Esophagus muscularis mucosa (tissue), 4 donors: ENCODE measurements around the gene MKI67. TPM values are rescaled to one million over a fixed set of nuclear protein-coding genes. Genes with fewer than 3 reads are reported as not detected.

Experiments
- DNase-seq: peaks from one replicate; pipeline ENCODE4 v3.0.0-alpha.2; 2017; ENCODE audit errors: extremely low spot score
- H3K27ac ChIP-seq, 4 donors: fragments of 200-600 bp; sonication (generic); replicated peaks in 1 of 4; 1 replicate in 3 of 4; 2 replicates in 1 of 4; pipeline ENCODE4 v1.5.1; 2016 to 2019; ENCODE audit warnings: mild to moderate bottlenecking in 1 of 4
- H3K27me3 ChIP-seq, 4 donors: fragments of 200-600 bp; sonication (generic); one replicate each; pipeline versions ENCODE4 v1.5.1 to v1.6.0; 2016 to 2019
- H3K36me3 ChIP-seq, 4 donors: fragments of 200-600 bp; sonication (generic); one replicate each; pipeline ENCODE4 v1.5.1; 2016 to 2019
- H3K4me1 ChIP-seq, 4 donors: fragments of 200-600 bp; sonication (generic); one replicate each; pipeline ENCODE4 v1.5.1; 2016 to 2019
- H3K4me3 ChIP-seq, 4 donors: fragments of 200-600 bp; sonication (generic); 1 replicate in 2 of 4; 2 replicates in 2 of 4; pipeline ENCODE4 v1.5.1; 2016 to 2019; ENCODE audit warnings: mild to moderate bottlenecking in 4 of 4, moderate library complexity in 1 of 4
- H3K9me3 ChIP-seq, 4 donors: fragments of 200-600 bp; sonication (generic); 1 replicate in 3 of 4; 2 replicates in 1 of 4; pipeline ENCODE4 v1.5.1; 2016 to 2019
- CTCF ChIP-seq, 3 experiments: fragments of 200-600 bp in 2 of 3; fragments of 450-650 bp in 1 of 3; sonication (generic) in 2 of 3; IDR thresholded peaks; one replicate each; pipeline ENCODE4 v1.5.1; 2017 to 2019; ENCODE audit warnings: antibody characterized with exemption in 3 of 3, mild to moderate bottlenecking in 2 of 3, moderate library complexity in 1 of 3
- EP300 ChIP-seq: sonication (generic); formaldehyde crosslinking; IDR thresholded peaks from one replicate; pipeline ENCODE4 v1.6.1; 2017; ENCODE audit warnings: antibody characterized with exemption
- POLR2A ChIP-seq: fragments of 450-650 bp; IDR thresholded peaks from one replicate; pipeline ENCODE4 v1.6.1; 2017; ENCODE audit warnings: antibody characterized with exemption, moderate library complexity, mild to moderate bottlenecking, low read depth
- POLR2AphosphoS5 ChIP-seq, 2 donors: sonication (generic); formaldehyde crosslinking; IDR thresholded peaks; one replicate each; pipeline ENCODE4 v1.6.1; 2017; ENCODE audit warnings: antibody characterized with exemption in 2 of 2
- WGBS: methylation state at CpG from one replicate; pipeline ENCODE4 v1.1.5; 2018; 5-methylcytosine and 5-hydroxymethylcytosine counted together
- intact Hi-C: fragments of 100-400 bp; cut with DNase I; formaldehyde crosslinking; loops from one replicate; pipeline ENCODE4 v1.15.1; 2023
- total RNA-seq, 4 donors: library from RNA; depleted of rRNA; stranded (reverse); fragments of >200 nt; gene quantifications; one replicate each; pipeline versions ENCODE4 v1.1.0 to v1.2.1, GENCODE V29; 2016

MKI67 gene
- total RNA-seq, 4 donors from 2014 or later, result 0.17 to 1.2 (median 0.87) TPM

- H3K9me3 ChIP-seq, result no peaks in the 10 kb centered on the region
- peaks cover 0 to 10% (median 0%) of the 10 kb centered on the region in 4 donors for H3K27me3 ChIP-seq
- no peak for DNase-seq
- no peak for TF ChIP-seq POLR2AphosphoS5 (IDR thresholded peaks at IDR 0.05)
- TF ChIP-seq CTCF (IDR thresholded peaks at IDR 0.05), result no peak
- TF ChIP-seq EP300, result no peak
- no peak for TF ChIP-seq POLR2A
- no peak overlapping the region for H3K4me3 ChIP-seq
- 88% methylated on average over 14 of the region's 14 CpGs for WGBS
- H3K4me1 ChIP-seq, result peaks cover 0 to 5% (median 3%) of the 10 kb centered on the region in 4 donors
- H3K36me3 ChIP-seq, result peaks cover 17 to 96% (median 47%) of the 10 kb centered on the region in 4 donors
- no peak overlapping the region for H3K27ac ChIP-seq
- intact Hi-C loops, result loop anchor here (10.0 kb wide), 1 partner anchor 168 kb away; the partner anchor contains the start of gene PTPRE
Measured at GRCh38 chr10:128072941-128073645, 53.1 kb downstream of the MKI67 start.

GRCh38 chr10:128072046-128072445 is 54.2 kb downstream of the MKI67 start:
- peaks cover 0 to 5% (median 3%) of the 10 kb centered on the region in 4 donors for H3K4me1 ChIP-seq
- no peak overlapping the region for H3K4me3 ChIP-seq
- H3K9me3 ChIP-seq, result no peaks in the 10 kb centered on the region
- H3K36me3 ChIP-seq, result peaks cover 14 to 96% (median 43%) of the 10 kb centered on the region in 4 donors
- intact Hi-C loops, result loop anchor here (10.0 kb wide), 1 partner anchor 167 kb away; the partner anchor contains the start of gene PTPRE
- H3K27ac ChIP-seq, result no peak overlapping the region
- 83% methylated on average over 6 of the region's 6 CpGs for WGBS
- no peak for DNase-seq
- TF ChIP-seq POLR2A (no peak), EP300 (no peak), CTCF (IDR thresholded peaks at IDR 0.05) (no peak), POLR2AphosphoS5 (IDR thresholded peaks at IDR 0.05) (no peak)
- no peaks in the 10 kb centered on the region for H3K27me3 ChIP-seq

GRCh38 chr10:128071417-128071782 is 54.8 kb downstream of the MKI67 start:
- WGBS, result 65% methylated on average over 6 of the region's 9 CpGs
- peaks cover 0 to 5% (median 3%) of the 10 kb centered on the region in 4 donors for H3K4me1 ChIP-seq
- H3K27ac ChIP-seq, result no peak overlapping the region
- DNase-seq, result no peak
- H3K27me3 ChIP-seq, result no peaks in the 10 kb centered on the region
- no peaks in the 10 kb centered on the region for H3K9me3 ChIP-seq
- intact Hi-C loops, result loop anchor here (10.0 kb wide), 1 partner anchor 167 kb away; the partner anchor contains the start of gene PTPRE
- no peak for TF ChIP-seq EP300
- no peak for TF ChIP-seq POLR2AphosphoS5 (IDR thresholded peaks at IDR 0.05)
- no peak for TF ChIP-seq CTCF (IDR thresholded peaks at IDR 0.05)
- no peak for TF ChIP-seq POLR2A
- H3K4me3 ChIP-seq, result no peak overlapping the region
- peaks cover 14 to 96% (median 42%) of the 10 kb centered on the region in 4 donors for H3K36me3 ChIP-seq

GRCh38 chr10:128070721-128071416 is 55.4 kb downstream of the MKI67 start:
- Histone ChIP-seq H3K36me3 (peaks cover 14 to 96% (median 43%) of the 10 kb centered on the region in 4 donors), H3K27ac (no peak overlapping the region), H3K9me3 (no peaks in the 10 kb centered on the region), H3K27me3 (no peaks in the 10 kb centered on the region), H3K4me3 (no peak overlapping the region), H3K4me1 (peaks cover 0 to 5% (median 3%) of the 10 kb centered on the region in 4 donors)
- intact Hi-C loops, result loop anchor here (10.0 kb wide), 1 partner anchor 166 kb away; the partner anchor contains the start of gene PTPRE
- TF ChIP-seq POLR2AphosphoS5 (IDR thresholded peaks at IDR 0.05) (no peak), EP300 (no peak), CTCF (IDR thresholded peaks at IDR 0.05) (no peak), POLR2A (no peak)
- DNase-seq, result no peak
- WGBS, result 86% methylated on average over 16 of the region's 17 CpGs
